Cardiac muscle cell (in vitro differentiated cells and primary cell): ENCODE measurements around the gene LEFTY2. TPM values are rescaled to one million over a fixed set of nuclear protein-coding genes. Genes with fewer than 3 reads are reported as not detected.

Experiments used
- DNase-seq, 2 donors: peaks; one replicate each; pipeline versions ENCODE4 v3.0.0 to v3.0.0-alpha.2; 2010 to 2017; ENCODE audit warnings: low read depth in 1 of 2, low spot score in 1 of 2
- H3K27ac ChIP-seq: fragments of 200-600 bp; sonication (generic); 2 replicates; pipeline ENCODE4 v1.5.1; 2016
- H3K27me3 ChIP-seq: fragments of 200-600 bp; sonication (generic); 2 replicates; pipeline ENCODE4 v1.6.0; 2016; ENCODE audit warnings: control low read depth
- H3K36me3 ChIP-seq: fragments of 200-600 bp; sonication (generic); 2 replicates; pipeline ENCODE4 v1.5.1; 2016; ENCODE audit warnings: control low read depth
- H3K4me1 ChIP-seq: fragments of 200-600 bp; sonication (generic); 2 replicates; pipeline ENCODE4 v1.8.1; 2017; ENCODE audit warnings: low read depth, mild to moderate bottlenecking, mixed run types
- H3K4me3 ChIP-seq: fragments of 200-600 bp; sonication (generic); 2 replicates; pipeline ENCODE4 v1.5.1; 2016; ENCODE audit warnings: mild to moderate bottlenecking
- H3K9me3 ChIP-seq: fragments of 200-600 bp; sonication (generic); 2 replicates; pipeline ENCODE4 v1.5.1; 2017; ENCODE audit warnings: low read depth, mild to moderate bottlenecking, control low read depth
- polyA plus RNA-seq: library from polyadenylated mRNA; unstranded; fragments of >200 nt; fragmentation: Nextera tagmentation; extraction: Ambion mirVana; gene quantifications from 2 replicates; pipeline ENCODE4 v1.2.1, GENCODE V29; 2016
- total RNA-seq: library from RNA; depleted of rRNA; stranded (reverse); fragments of >200 nt; gene quantifications from 2 replicates; pipeline ENCODE4 v1.2.3, GENCODE V29; 2016
- TF ChIP-seq, protein P1 (sequence below): IDR thresholded peaks from 2 replicates; pipeline ENCODE4 v1.5.1; 2012; ENCODE audit warnings: low read depth, mild to moderate bottlenecking, low read length

The LEFTY2 gene
- total and polyA plus RNA-seq, 2 experiments from 2014 or later: 4.0 to 9.0 TPM

DNA sequence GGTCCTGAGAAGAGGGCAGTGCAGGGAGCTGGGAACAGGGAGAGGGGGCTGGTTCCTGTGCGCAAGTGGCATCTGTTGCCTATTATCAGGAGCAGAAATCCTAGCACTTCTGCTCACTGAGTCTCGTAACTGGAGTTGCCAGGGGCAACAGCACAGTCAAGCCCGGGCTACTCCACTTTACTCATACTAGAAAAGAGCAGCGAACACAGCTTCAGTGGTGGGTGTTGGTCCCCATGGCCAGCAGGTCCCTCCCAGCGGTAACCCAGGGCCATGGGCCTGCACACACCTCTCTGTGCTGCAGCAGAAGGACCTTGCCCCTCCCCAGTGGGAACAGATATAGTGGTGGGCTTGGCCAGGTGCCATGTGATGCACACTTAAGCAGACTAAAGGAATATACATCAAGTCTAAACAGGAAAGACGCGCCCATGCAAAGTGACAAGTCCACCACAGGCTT is 25.5 kb downstream of the LEFTY2 start:
- H3K36me3 ChIP-seq: peaks cover 9% of the 10 kb centered on the region

DNA sequence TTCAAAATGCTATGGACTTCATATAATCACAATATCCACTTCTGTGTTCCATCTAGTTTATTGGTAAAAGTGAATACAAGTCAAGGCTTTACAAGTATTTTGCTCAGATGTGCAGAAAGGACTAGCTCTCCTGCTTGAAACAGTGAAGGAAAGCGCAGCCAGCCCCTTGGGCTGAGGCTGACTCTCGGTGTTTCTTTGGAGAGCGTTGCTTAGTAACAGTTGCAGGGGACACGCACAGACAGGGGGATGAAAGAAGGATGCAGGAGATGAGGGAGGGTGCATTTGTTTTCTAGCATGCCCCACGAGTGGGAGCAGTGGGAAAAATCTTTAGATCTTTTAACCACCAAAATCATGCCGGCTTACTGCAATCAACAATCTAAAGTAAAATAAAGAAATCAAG is 26.1 kb downstream of the LEFTY2 start:
- Histone ChIP-seq H3K4me3 (no peak overlapping the region), H3K9me3 (no peaks in the 10 kb centered on the region), H3K36me3 (peaks cover 8% of the 10 kb centered on the region), H3K27me3 (no peaks in the 10 kb centered on the region), H3K4me1 (no peaks in the 10 kb centered on the region), H3K27ac (no peak overlapping the region)
- TF ChIP-seq, protein P1, sequence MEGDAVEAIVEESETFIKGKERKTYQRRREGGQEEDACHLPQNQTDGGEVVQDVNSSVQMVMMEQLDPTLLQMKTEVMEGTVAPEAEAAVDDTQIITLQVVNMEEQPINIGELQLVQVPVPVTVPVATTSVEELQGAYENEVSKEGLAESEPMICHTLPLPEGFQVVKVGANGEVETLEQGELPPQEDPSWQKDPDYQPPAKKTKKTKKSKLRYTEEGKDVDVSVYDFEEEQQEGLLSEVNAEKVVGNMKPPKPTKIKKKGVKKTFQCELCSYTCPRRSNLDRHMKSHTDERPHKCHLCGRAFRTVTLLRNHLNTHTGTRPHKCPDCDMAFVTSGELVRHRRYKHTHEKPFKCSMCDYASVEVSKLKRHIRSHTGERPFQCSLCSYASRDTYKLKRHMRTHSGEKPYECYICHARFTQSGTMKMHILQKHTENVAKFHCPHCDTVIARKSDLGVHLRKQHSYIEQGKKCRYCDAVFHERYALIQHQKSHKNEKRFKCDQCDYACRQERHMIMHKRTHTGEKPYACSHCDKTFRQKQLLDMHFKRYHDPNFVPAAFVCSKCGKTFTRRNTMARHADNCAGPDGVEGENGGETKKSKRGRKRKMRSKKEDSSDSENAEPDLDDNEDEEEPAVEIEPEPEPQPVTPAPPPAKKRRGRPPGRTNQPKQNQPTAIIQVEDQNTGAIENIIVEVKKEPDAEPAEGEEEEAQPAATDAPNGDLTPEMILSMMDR: no peak
- DNase-seq: no peak

More for the DNA sequence above, 25.5 kb downstream of the LEFTY2 start:
- H3K27me3 ChIP-seq: no peaks in the 10 kb centered on the region
- no peaks in the 10 kb centered on the region for H3K4me1 ChIP-seq
- no peak overlapping the region for H3K4me3 ChIP-seq
- no peak for DNase-seq
- no peak overlapping the region for H3K27ac ChIP-seq
- TF ChIP-seq, protein P1: no peak
- H3K9me3 ChIP-seq: no peaks in the 10 kb centered on the region

DNA sequence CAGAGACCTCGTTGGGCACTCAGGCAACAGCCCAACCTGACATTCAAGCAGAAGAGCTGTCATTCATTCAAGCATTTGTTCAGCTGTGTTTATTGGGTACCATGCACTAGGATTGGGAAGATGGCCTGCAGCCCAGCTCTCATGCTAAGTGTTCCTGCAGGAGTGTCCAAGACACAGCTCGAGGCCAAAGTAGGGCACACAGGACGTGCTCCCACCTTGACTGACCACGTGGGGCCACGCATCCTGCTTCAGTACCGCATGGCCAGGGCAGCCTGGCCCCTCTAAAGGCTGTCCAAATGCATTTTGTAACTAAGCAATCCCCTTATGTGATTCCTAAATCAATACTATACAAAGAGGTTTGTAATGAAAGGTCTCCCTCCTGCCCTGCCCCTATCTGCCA is 26.6 kb downstream of the LEFTY2 start:
- H3K36me3 ChIP-seq: peaks cover 5% of the 10 kb centered on the region
- DNase-seq: no peak
- no peaks in the 10 kb centered on the region for H3K4me1 ChIP-seq
- no peaks in the 10 kb centered on the region for H3K27me3 ChIP-seq
- H3K27ac ChIP-seq: no peak overlapping the region
- no peak overlapping the region for H3K4me3 ChIP-seq
- TF ChIP-seq, protein P1: no peak
- H3K9me3 ChIP-seq: no peaks in the 10 kb centered on the region

DNA sequence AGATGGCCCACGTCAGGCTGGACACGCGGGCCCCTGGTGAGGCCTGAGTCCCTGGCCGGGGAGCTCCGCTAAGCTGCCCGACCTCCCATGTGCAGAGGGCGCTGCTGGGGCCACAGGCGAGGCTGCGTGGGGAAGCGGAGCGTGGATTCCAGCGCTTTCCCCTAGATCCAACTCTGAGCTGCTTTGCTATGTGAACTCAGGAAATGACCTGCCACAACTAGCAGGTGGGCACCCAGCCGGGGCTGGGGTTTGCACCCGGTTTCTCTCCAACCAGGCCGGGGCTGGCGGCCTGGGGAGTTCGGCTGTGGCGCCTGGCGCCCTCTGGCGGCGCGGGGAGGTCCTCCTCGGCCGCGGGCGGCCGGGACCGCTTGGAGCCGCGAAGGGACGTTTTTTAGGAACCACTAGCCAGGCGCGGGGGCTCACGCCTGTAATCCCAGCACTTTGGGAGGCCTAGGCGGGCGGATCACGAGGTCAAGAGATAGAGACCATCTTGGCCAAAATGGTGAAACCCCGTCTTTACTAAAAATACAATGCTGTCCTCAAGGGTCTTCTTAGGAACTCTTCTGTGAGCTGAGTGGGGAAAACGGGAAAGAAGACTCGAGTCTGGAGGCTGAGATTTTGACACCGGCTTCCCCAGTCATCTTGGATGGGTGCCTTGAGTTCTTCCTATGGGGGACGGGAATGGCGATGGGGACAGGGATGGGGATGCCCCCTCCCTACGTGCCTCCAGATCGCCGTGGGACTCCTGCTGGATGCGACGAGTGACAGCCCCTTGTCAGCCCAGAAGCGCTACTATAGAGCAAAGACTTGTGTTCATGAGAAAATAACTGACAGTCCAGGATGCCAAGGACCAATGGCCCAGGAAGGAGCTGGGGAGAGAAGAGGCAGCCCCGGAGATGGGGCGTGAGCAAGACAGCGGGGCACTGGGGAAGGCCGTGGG is 29.6 kb downstream of the LEFTY2 start:
- no peaks in the 10 kb centered on the region for H3K36me3 ChIP-seq
- no peaks in the 10 kb centered on the region for H3K27me3 ChIP-seq
- DNase-seq: peak; percentile 61 to 65
- no peaks in the 10 kb centered on the region for H3K4me1 ChIP-seq
- H3K27ac ChIP-seq: no peak overlapping the region
- TF ChIP-seq, protein P1: peak; percentile 92
- no peak overlapping the region for H3K4me3 ChIP-seq
- no peaks in the 10 kb centered on the region for H3K9me3 ChIP-seq

DNA sequence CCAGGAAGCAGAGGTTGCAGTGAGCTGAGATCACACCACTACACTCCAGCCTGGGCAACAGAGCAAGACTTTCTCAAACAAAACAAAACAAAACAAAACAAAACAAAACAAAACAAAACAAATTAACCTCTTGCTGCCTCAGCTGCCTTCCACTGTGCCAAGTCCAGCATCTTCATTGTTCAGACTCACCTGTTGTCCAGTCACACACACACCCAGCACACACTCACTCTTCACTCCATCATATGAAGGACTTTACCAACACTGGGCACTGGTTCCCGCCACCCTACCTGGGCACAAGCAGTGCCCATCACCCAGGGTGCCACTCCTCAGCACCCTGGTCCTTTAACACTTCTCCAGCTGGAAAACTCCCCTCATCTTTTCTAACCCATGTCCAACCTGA is 31.5 kb downstream of the LEFTY2 start:
- H3K36me3 ChIP-seq: no peaks in the 10 kb centered on the region
- DNase-seq: no peak
- H3K4me1 ChIP-seq: no peaks in the 10 kb centered on the region
- no peak overlapping the region for H3K4me3 ChIP-seq
- H3K27me3 ChIP-seq: no peaks in the 10 kb centered on the region
- no peaks in the 10 kb centered on the region for H3K9me3 ChIP-seq
- H3K27ac ChIP-seq: no peak overlapping the region
- TF ChIP-seq, protein P1: no peak
